ENCODE results near the gene STAU1. TPM values are rescaled to one million over a fixed set of nuclear protein-coding genes. Genes with fewer than 3 reads are reported as not detected.

Gene STAU1
- total RNA-seq, 1 donor from 2014 or later = 58.6 TPM

- no peak for TF ChIP-seq CTCF (conservative IDR thresholded peaks at IDR 0.05; ENCODE audit: low read depth, low read length)
- DNase-seq (ENCODE audit: low read depth) = no peak
These were observed 36.7 kb downstream of the STAU1 start for GRCh38 chr20:49151436-49151835.

GRCh38 chr20:49149281-49150045 is 38.7 kb downstream of the STAU1 start:
- no peak overlapping the region for H3K4me3 ChIP-seq (ENCODE audit: low read depth, low read length)
- no peak for DNase-seq (ENCODE audit: low read depth)

More at GRCh38 chr20:49151436-49151835, 36.7 kb downstream of the STAU1 start:
- H3K4me3 ChIP-seq (ENCODE audit: low read depth, low read length) = no peak overlapping the region

GRCh38 chr20:49148601-49149000 is 39.5 kb downstream of the STAU1 start:
- TF ChIP-seq CTCF (conservative IDR thresholded peaks at IDR 0.05; ENCODE audit: low read depth, low read length) = no peak
- no peak for DNase-seq (ENCODE audit: low read depth)
- no peak overlapping the region for H3K4me3 ChIP-seq (ENCODE audit: low read depth, low read length)

More at GRCh38 chr20:49149281-49150045, 38.7 kb downstream of the STAU1 start:
- no peak for TF ChIP-seq CTCF (conservative IDR thresholded peaks at IDR 0.05; ENCODE audit: low read depth, low read length)

DNA sequence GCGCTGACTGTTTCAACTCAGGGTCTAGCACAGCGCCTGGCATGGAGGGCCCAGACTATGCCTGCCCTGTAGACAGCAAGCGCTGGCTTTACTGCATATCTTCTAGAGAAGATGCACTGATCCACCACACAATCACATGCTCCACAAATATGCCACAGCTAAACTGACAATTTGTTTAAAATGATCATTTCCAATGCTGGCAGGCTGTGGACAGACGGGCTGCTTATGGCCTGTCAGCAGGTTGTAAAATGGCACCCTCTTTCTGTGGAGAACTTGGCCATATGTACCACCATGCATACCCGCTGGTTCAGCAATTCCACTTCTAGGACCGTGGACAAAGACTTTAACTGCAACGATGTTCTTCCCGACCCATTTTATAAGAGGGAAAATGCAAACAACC is 40.8 kb downstream of the STAU1 start:
- no peak for DNase-seq (ENCODE audit: low read depth)
- H3K4me3 ChIP-seq (ENCODE audit: low read depth, low read length) = no peak overlapping the region
- TF ChIP-seq CTCF (conservative IDR thresholded peaks at IDR 0.05; ENCODE audit: low read depth, low read length) = no peak

DNA sequence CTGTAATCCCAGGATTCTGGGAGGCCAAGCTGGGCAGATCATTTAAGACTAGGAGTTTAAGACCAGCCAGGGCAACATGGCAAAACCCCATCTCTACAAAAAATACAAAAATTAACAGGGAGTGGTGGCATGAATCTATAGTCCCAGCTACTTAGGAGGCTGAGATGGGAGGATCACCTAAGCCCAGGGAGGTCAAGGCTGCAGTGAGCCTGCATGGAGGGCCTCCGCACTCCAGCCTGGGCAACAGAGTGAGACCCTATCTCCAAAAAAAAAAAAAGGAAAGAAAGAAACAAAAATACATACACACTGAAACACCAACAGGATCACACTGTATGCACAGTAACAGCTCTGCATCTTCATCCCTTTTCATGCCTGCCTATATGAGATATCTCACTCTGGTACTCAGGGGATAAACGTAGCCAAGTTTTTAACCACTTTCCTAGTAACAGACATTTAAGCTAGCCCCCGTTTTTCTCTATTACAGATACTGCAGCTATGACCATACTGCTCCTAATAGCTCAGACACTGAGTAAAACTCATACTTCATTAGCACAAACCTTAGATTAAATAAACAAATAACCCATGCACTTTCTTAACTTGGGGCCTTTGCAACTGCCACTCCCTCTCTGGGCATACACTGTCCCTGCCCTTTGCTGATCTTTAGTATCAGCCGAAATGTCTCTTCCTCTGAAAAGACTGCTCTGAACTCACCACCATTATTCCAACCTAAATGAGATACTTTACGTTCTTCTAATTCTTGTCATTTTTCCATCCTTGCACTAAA is 41.5 kb downstream of the STAU1 start:
- H3K4me3 ChIP-seq (ENCODE audit: low read depth, low read length) = no peak overlapping the region
- no peak for DNase-seq (ENCODE audit: low read depth)
- TF ChIP-seq CTCF (conservative IDR thresholded peaks at IDR 0.05; ENCODE audit: low read depth, low read length) = no peak

DNA sequence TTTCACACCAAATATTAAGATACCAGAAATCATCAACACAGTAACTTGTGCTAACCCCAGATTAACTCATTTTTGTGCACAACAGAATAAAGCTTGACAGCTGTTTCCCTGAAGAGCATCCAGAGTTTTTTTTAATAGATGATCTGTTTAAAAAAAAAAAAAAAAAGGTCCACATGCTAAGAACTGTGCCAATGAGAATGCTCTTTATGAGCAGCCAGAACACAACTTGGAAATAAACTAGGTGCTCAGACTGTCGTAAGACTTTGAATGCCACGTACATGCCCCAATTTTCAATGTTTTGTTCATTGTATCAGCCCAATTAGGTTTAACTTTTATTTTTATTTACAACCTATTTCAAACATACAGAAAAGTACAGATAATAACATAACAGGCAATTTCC is 47.3 kb downstream of the STAU1 start:
- no peak overlapping the region for H3K4me3 ChIP-seq (ENCODE audit: low read depth, low read length)
- DNase-seq (ENCODE audit: low read depth) = no peak
- no peak for TF ChIP-seq CTCF (conservative IDR thresholded peaks at IDR 0.05; ENCODE audit: low read depth, low read length)
